RWPE1 (cell line): ENCODE results near the gene C9.

Experiments used
- CTCF ChIA-PET: fragments of 350-600 bp; sonication (Branson Sonifier 250); formaldehyde crosslinking; extraction: SDS; loops from one replicate; lab custom pipeline; 2021; lab: Yijun Ruan, JAX
- POLR2A ChIA-PET: fragments of 400-600 bp; formaldehyde crosslinking; extraction: SDS; loops from one replicate; lab custom pipeline; 2020; ENCODE audit warnings: antibody characterized with exemption; ENCODE audit not compliant: low non-redundant PET; lab: Yijun Ruan, JAX
- DNase-seq: peaks from one replicate; pipeline ENCODE4 v3.0.0; 2012; ENCODE audit warnings: low spot score
- H3K27ac ChIP-seq: fragments of 450-650 bp; 2 replicates; pipeline ENCODE4 v1.5.1; 2017
- TF ChIP-seq, protein P1 (sequence below): fragments of 450-650 bp; conservative IDR thresholded peaks from 2 replicates; pipeline ENCODE4 v1.5.1; 2017; ENCODE audit warnings: low read depth, mild to moderate bottlenecking

Gene C9

DNA sequence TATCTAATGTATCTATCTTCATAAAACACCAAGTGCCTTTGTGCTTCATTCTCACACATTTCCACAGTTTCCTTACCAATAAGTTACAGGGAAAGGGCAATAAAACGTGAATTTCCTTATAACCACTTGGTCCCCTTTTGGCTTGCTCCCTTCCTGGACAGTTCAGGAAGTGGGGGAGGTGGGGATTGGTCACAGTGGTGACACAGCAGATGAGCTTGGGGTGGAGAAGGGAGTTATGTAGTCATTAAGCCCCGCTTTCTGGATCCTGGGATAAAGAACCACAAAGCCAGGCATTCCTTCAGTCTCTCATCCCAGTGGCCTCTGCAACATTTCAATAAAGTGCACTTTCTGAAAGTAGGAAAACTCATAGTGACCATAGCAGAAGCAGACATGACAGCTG, 97.9 kb downstream of the C9 start:
- no peak for DNase-seq
- TF ChIP-seq, protein P1, sequence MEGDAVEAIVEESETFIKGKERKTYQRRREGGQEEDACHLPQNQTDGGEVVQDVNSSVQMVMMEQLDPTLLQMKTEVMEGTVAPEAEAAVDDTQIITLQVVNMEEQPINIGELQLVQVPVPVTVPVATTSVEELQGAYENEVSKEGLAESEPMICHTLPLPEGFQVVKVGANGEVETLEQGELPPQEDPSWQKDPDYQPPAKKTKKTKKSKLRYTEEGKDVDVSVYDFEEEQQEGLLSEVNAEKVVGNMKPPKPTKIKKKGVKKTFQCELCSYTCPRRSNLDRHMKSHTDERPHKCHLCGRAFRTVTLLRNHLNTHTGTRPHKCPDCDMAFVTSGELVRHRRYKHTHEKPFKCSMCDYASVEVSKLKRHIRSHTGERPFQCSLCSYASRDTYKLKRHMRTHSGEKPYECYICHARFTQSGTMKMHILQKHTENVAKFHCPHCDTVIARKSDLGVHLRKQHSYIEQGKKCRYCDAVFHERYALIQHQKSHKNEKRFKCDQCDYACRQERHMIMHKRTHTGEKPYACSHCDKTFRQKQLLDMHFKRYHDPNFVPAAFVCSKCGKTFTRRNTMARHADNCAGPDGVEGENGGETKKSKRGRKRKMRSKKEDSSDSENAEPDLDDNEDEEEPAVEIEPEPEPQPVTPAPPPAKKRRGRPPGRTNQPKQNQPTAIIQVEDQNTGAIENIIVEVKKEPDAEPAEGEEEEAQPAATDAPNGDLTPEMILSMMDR = no peak
- ChIA-PET CTCF (no interaction called here), POLR2A (no interaction called here)
- H3K27ac ChIP-seq = no peak overlapping the region

DNA sequence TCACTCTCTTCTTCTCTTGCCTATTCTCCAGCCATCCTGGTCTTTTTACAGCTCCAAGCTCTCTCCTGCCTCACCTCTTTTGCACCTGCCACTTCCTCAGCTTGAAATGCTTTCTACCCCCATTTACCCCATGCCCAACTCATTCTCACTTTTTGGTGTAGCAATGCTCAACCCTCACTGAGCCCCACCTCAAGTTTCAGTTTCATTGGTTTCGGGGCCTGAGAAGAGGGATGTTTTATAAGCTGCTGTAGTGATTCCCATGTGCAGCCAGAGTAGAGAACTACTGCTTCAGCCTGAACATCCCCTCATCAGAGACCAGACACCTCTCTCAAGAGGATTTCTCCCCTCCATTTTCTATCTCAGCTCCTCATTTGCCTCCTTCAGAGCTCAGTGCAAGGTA, 99.8 kb downstream of the C9 start:
- ChIA-PET POLR2A (no interaction called here), CTCF (interaction anchor here (0.5 kb wide), 1 partner anchor 10 kb away, joined by 3 read pairs; no protein-coding TSS in a partner anchor)
- no peak for DNase-seq
- TF ChIP-seq, protein P1 = no peak
- H3K27ac ChIP-seq = no peak overlapping the region

DNA sequence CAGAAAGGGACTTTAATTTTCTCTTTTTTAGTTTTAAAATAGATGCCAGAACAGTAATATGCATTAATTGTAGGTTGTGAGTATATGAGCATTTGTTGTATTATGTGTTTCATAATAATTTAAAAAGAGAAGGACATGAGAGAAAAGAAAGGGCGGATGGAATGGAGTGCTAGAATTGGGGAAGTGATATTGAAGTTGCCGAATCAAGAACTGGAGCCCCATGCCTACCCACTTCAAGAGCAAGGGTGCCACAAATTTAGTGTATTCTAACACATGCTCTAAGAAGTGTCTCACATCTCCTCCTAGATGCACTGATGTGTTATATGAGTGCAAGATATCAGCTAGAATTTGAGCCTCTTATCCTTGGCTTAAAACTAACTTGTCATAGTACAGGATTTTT, 101.3 kb downstream of the C9 start:
- TF ChIP-seq, protein P1 = no peak
- ChIA-PET POLR2A (no interaction called here), CTCF (interaction anchor here (0.7 kb wide), 1 partner anchor 286 kb away, joined by 3 read pairs; no protein-coding TSS in a partner anchor)
- no peak for DNase-seq
- H3K27ac ChIP-seq = no peak overlapping the region

DNA sequence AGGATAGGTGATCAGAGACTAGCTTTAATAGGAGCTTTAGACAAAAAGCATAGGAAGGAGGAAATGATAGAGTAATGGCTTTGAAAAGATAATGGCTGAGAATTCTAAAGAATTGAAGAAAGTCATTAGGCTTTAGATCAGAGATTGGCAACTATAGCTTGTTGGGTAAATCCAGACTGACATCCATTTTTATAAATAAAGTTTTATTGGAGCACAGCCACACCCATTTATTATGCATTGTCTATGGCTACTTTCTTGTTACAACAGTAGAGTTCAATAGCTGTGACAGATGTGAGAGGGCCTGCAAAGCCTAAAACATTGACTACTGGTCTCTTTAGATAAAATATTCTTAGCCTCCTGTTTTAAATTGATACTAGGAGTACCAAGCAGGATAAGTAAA, 104.2 kb downstream of the C9 start:
- TF ChIP-seq, protein P1 = no peak
- no peak overlapping the region for H3K27ac ChIP-seq
- POLR2A ChIA-PET = no interaction called here
- DNase-seq = no peak
- CTCF ChIA-PET = no interaction called here

DNA sequence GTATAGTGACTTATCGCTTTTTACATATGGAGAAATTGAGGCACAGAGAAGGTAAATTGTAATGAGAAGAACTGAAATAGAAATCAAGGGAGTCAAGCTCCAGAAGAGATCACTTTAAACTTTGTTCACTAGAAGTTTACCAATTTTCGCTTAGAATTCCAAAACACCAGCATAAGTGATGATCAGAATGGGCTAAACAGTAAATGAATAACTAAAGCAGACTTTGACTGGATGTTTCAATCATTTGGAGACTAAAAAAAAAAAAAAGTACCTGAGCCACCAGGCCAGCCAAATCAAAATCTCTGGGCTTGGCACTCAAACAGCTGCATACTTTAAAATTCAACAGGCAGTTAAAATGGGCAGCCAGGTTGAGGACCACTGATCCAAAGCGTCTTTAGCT, 106.7 kb downstream of the C9 start:
- DNase-seq = no peak
- POLR2A ChIA-PET = no interaction called here
- CTCF ChIA-PET = interaction anchor here (2.4 kb wide), 1 partner anchor 40 kb away, joined by 6 read pairs; no protein-coding TSS in a partner anchor
- no peak overlapping the region for H3K27ac ChIP-seq
- TF ChIP-seq, protein P1 = no peak

DNA sequence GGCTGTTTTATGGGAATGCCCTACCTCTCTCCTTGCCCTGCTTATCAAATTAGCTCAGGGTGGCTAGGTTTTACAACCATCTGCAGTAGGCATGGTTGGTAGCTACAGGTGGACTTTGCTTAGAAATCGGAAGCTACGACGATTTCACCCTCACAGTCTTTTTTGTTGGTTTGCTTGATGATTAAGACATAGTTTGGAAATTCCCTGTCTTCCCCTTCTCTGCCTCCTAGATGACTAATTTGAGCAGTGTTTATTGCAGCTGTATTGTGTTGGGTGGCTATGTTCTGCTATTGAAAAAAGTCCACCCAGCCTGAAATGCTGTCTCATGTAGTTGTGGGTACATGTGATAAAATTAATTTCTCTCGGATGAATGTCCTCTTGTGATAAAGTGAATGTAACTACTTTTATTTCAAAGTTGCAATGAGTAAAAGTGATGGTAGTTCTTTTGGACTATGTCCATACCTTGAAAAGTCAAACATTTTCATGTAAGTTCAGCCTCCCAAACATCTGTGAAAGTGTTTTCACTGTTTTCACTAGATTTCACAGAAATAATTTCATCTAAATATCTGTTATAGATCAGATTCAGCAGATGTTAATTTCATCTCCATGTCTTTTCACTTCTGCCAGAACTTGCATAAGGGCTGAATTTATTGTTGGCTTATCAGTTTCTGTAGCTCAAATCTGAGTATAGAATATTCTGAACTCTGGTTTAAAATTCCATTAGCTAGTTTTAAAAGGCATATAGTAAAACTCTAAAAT, 107.6 kb downstream of the C9 start:
- H3K27ac ChIP-seq = no peak overlapping the region
- peak; percentile 88 for DNase-seq
- TF ChIP-seq, protein P1 = no peak
- ChIA-PET POLR2A (no interaction called here), CTCF (interaction anchor here (0.6 to 2.4 kb wide), 2 partner anchors 39 to 1039 kb away, joined by 6 read pairs; no protein-coding TSS in a partner anchor)
